Coronary artery (tissue), 2 donors: ENCODE measurements around the gene PCNT.

Experiments used
- DNase-seq: peaks from one replicate; pipeline ENCODE4 v3.0.0-alpha.2; 2017; ENCODE audit warnings: low spot score
- H3K27ac ChIP-seq, 2 donors: fragments of 200-600 bp; sonication (generic); one replicate each; pipeline ENCODE4 v1.5.1; 2016 to 2019
- H3K4me3 ChIP-seq: fragments of 200-600 bp; sonication (generic); 2 replicates; pipeline ENCODE4 v1.5.1; 2016; ENCODE audit warnings: mild to moderate bottlenecking, moderate library complexity
- CTCF ChIP-seq: fragments of 200-600 bp; sonication (generic); IDR thresholded peaks from one replicate; pipeline ENCODE4 v1.5.1; 2019; ENCODE audit warnings: antibody characterized with exemption

PCNT gene

GRCh38 chr21:46352913-46353312 lies 29.0 kb downstream of the PCNT start:
- H3K27ac ChIP-seq, result no peak overlapping the region
- TF ChIP-seq CTCF, result no peak
- H3K4me3 ChIP-seq, result no peak overlapping the region
- no peak for DNase-seq

GRCh38 chr21:46354046-46354445 lies 30.1 kb downstream of the PCNT start:
- H3K4me3 ChIP-seq, result no peak overlapping the region
- no peak for TF ChIP-seq CTCF
- no peak for DNase-seq
- H3K27ac ChIP-seq, result no peak overlapping the region

GRCh38 chr21:46354518-46354917 lies 30.6 kb downstream of the PCNT start:
- DNase-seq, result no peak
- H3K4me3 ChIP-seq, result no peak overlapping the region
- no peak overlapping the region for H3K27ac ChIP-seq
- no peak for TF ChIP-seq CTCF

GRCh38 chr21:46355161-46356004 lies 31.4 kb downstream of the PCNT start:
- DNase-seq, result no peak
- no peak overlapping the region for H3K27ac ChIP-seq
- H3K4me3 ChIP-seq, result no peak overlapping the region
- TF ChIP-seq CTCF, result no peak

- no peak overlapping the region for H3K27ac ChIP-seq
- no peak for TF ChIP-seq CTCF
Observed at GRCh38 chr21:46356005-46356338, 32.0 kb downstream of the PCNT start.

GRCh38 chr21:46356494-46357334 lies 32.8 kb downstream of the PCNT start:
- H3K4me3 ChIP-seq, result no peak overlapping the region
- no peak for TF ChIP-seq CTCF
- no peak overlapping the region for H3K27ac ChIP-seq
- DNase-seq, result no peak

More at GRCh38 chr21:46356005-46356338, 32.0 kb downstream of the PCNT start:
- DNase-seq, result no peak
- H3K4me3 ChIP-seq, result no peak overlapping the region

GRCh38 chr21:46357335-46357604 lies 33.3 kb downstream of the PCNT start:
- Histone ChIP-seq H3K4me3 (no peak overlapping the region), H3K27ac (no peak overlapping the region)
- TF ChIP-seq CTCF, result no peak
- DNase-seq, result no peak
